GM20000 (cell line): Measurements from ENCODE around the gene NPW.

ENCODE experiments used
- DNase-seq: peaks from one replicate; pipeline ENCODE4 v3.0.0; 2012; ENCODE audit warnings: low spot score
- TF ChIP-seq, protein P1 (sequence below): IDR thresholded peaks from 2 replicates; pipeline ENCODE4 v1.5.1; 2012; ENCODE audit warnings: mild to moderate bottlenecking, control low read depth; ENCODE audit errors: extremely low read depth, missing control alignments

The NPW gene

DNA sequence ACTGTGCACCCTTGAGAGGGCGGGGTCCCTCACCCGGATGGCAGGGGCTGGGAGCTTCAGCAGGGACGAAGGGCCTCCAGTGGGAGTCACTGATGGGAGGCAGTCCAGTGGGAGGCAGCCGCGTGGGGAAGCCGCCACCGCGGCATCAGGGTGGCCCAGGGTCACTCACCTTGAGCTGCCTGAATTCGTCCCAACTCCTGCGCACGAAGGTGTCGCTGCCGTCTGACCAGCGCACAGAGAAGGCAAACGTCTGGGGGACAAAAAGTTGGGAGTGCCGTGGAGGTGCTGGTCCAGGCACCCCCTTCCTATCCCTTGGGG, 38.9 kb upstream of the NPW start:
- TF ChIP-seq, protein P1, sequence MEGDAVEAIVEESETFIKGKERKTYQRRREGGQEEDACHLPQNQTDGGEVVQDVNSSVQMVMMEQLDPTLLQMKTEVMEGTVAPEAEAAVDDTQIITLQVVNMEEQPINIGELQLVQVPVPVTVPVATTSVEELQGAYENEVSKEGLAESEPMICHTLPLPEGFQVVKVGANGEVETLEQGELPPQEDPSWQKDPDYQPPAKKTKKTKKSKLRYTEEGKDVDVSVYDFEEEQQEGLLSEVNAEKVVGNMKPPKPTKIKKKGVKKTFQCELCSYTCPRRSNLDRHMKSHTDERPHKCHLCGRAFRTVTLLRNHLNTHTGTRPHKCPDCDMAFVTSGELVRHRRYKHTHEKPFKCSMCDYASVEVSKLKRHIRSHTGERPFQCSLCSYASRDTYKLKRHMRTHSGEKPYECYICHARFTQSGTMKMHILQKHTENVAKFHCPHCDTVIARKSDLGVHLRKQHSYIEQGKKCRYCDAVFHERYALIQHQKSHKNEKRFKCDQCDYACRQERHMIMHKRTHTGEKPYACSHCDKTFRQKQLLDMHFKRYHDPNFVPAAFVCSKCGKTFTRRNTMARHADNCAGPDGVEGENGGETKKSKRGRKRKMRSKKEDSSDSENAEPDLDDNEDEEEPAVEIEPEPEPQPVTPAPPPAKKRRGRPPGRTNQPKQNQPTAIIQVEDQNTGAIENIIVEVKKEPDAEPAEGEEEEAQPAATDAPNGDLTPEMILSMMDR: no peak
- DNase-seq: no peak

DNA sequence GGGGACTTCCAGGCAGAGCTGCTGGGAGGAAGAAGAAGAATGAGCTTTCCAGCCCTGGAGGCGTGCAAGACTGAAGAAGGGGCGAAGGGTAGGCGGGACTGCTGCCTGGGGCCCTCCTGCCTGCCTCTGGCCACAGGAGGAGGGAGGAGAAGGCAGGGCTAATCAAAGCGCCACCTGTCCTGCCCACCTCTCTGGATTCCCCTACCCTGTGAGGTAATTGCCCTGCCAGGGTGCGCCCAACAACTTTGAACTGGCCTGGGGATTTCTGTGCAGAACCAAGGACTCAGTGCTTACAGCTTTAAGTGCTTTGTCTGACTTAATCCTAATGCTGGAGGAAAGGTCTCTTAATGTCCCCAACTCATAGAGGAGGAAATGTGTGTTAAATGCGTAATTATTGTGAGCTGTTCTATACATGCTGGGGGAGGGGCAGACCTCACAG, 38.2 kb upstream of the NPW start, which contains the start of gene NOXO1:
TSS of gene NOXO1 (minus strand) at position 72 of the 439 bp plus-strand sequence. CDS start 290 bp downstream, outside the sequence.
- TF ChIP-seq, protein P1: no peak
- DNase-seq: no peak

DNA sequence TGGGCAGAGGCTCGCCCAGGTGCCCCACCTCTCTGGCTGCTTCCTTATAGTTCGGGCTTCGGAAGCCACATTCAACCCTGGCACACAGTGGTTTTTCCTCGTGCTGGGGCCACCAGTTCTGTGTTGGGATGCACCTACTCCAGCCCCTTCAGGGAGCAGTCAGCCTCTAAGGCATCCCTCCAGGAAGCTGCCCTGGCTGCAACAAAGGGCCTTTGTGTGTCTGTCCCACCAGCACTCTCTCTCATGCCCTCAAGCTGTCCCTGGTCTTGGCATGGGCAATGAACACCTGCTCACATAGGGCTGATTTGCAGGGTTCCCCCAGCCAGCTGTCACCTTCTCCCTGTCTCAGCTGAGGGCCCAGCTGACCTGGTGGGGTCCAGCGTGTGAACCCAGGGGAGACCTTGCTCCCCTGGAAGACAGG, 37.6 kb upstream of the NPW start:
- no peak for DNase-seq
- TF ChIP-seq, protein P1: no peak

DNA sequence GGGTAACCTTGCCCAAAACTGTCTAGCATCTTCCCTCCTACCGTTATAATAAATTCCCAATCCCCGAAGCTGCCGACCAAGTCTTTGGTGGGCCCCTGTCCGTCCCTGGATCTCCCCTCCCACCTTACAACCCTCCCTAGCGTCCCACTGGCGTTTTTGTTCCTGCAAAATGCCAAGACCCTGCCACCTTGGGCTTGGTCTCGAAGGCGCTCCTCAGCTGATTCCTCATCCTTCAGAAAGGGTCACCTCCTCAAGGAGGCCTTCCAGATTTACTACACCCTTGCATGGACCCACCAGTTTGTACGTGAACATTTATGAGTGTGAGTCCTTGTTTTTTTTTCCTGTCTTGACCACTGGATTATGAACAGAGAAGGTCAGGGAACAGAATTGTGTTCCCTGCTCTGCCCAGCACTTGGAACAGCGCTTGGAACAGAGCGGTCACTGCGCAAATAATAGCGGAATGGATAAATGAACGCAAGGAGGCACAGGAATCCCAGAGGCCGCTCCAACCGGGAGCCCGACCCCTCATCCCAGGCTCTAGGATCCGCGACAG, 36.5 kb upstream of the NPW start:
- DNase-seq: no peak

DNA sequence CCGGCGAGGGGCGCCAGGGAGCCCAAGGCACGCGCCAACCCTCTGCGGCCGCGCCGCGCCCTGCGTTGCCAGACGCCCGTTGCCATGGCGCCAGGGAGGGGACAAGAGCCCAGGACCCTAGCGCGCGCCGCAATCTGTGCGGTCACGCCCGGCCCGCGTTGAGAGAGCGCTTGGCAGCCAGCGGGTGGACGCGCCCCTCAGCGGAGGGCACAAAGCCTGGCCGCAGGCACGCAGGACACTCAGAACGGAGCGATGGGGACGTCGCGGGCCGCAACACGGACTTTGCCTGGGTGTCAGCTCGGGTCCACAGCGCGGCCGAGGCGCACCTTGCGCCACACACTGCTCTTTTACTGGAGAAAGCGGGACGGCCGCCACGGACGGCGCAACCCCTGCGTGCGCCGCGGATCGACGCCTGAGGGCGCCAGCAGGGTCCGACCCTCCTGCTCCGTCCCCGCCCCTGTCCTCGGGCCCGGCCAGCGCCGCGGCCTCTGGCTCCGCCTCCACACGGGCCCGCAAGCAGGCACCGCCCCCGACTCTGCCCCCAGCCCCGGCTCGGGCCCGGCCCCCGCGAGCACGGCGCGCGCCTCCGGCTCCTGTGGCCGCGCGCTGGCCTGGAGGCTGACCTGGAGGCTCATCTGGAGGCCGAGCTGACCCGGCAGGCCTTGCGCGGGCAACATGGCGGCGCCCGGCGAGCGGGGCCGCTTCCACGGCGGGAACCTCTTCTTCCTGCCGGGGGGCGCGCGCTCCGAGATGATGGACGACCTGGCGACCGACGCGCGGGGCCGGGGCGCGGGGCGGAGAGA, 35.8 kb upstream of the NPW start, which contains the start of gene GFER:
TSS of gene GFER (plus strand) at position 650 of the 803 bp plus-strand sequence. CDS start at position 676, 26 bp downstream.
- TF ChIP-seq, protein P1: peak; percentile 69
- DNase-seq: peak; percentile 99

More for the DNA sequence above, 36.5 kb upstream of the NPW start:
- TF ChIP-seq, protein P1: no peak

DNA sequence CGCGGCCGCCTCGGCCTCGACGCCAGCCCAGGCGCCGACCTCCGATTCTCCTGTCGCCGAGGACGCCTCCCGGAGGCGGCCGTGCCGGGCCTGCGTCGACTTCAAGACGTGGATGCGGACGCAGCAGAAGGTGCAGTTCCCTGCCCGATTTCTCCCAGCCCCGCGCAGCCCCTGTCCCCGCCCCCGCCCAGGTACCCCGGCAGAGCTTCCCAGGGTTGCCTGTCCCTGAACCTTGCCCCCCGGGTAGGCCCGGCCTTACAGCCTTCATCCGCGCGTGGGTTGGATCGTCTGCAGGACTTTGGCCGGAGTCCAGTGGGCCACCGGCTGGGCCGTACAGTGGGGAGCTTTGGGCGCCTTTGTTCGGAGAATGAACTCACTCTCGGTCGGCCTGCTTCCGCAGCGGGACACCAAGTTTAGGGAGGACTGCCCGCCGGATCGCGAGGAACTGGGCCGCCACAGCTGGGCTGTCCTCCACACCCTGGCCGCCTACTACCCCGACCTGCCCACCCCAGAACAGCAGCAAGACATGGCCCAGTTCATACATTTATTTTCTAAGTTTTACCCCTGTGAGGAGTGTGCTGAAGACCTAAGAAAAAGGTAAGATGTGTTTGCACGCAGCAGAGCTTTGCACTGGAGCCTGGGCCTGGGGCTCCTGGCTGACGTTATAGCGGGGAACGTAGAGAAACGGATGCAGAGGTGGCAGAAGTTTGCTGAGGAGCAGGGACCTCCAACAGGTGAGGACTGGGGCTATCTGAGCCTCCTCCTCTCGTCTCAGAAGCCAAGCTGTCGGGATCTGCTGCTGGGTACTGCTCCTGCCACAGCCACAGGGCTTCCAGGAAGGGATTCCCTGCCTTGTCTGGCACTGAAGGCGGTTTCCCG, 35.0 kb upstream of the NPW start:
- DNase-seq: no peak
- TF ChIP-seq, protein P1: no peak
